Stimulated activated CD4-positive, alpha-beta T cell treated with anti-CD3 and anti-CD28 coated beads, Interleukin-12 subunit alpha, Interleukin-12 subunit beta, amount 100 ng/mL, for 4 hours (primary cell): ENCODE measurements around the gene TGM5.
A peak's percentile ranks its signal among the peaks of the same experiment; 100 is the strongest.

ENCODE experiments used
- DNase-seq: peaks from one replicate; pipeline ENCODE4 v3.0.0-alpha.2; 2020

The TGM5 gene

DNA sequence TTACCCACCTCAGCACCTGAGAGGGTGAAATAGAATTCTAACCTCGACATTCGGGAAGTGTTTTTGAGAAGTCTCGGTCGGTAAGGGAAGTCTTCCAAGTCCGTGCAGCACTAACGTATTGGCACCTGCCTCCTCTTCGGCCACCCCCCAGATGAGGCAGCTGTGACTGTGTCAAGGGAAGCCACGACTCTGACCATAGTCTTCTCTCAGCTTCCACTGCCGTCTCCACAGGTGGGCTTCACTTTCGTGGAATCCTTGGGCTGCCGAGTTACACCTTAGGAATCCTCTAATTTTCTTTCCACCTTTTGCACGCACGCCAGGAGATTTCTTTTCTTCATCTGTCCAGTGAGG lies 80.8 kb downstream of the TGM5 start:
- DNase-seq: no peak

- peak; percentile 84 for DNase-seq
Measured at GRCh38 chr15:43185157-43186002, 81.3 kb downstream of the TGM5 start, which contains the start of gene CCNDBP1. TSS of gene CCNDBP1 (plus strand) at chr15:43185403. CDS start at chr15:43185499, 96 bp downstream.

DNA sequence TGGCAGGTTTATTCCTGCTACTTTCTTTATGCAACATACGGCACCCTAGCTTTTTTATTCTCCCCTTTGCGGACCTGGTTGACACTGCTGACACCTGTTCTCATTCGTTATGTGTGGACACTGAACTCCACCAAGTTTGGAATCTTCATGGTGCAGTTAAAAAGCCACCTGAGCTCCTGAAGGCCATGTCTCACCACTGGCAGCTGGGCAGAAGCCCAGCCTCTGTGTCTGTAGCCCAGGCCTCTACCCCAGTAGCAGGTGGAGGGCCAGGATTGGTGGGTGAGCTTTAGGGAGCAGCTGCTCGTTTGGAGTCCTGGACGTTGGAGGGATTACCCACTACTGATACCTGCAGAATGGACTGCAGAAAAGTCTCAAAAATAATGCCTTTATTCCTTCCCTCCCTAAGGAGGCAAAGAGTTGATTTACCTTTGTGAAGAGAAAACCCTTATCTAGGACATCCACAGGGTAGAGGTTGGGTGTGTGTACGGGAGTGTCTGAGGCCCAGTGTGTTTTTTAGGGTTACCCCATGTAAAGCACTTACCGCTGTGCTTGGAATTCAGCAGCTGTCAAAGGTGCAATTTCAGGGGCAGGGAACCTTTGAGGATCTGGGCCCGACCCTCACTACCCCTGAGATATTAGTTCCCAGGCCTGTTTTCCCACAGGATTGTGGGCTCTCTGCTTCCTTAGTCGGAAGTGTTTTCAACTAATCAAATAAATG lies 82.2 kb downstream of the TGM5 start:
- no peak for DNase-seq

GRCh38 chr15:43183270-43183669 lies 83.5 kb downstream of the TGM5 start:
- no peak for DNase-seq
